HEK293 (cell line): ENCODE measurements around the gene NUMBL.

Experiments used
- BCL11A ChIP-seq: fragments of 450-650 bp; formaldehyde crosslinking; IDR thresholded peaks from 2 replicates; pipeline ENCODE4 v1.5.1; 2016; ENCODE audit warnings: low read depth, missing biosample characterization, missing genetic modification characterization
- BCL11B ChIP-seq: fragments of 450-650 bp; formaldehyde crosslinking; IDR thresholded peaks from 2 replicates; pipeline ENCODE4 v1.5.1; 2016; ENCODE audit warnings: low read depth, missing biosample characterization, missing genetic modification characterization
- HIC1 ChIP-seq: fragments of 450-650 bp; formaldehyde crosslinking; IDR thresholded peaks from 2 replicates; pipeline ENCODE4 v1.5.1; 2016; ENCODE audit warnings: missing biosample characterization, missing genetic modification characterization
- HOXA7 ChIP-seq: sonication (generic); formaldehyde crosslinking; IDR thresholded peaks from 2 replicates; pipeline ENCODE4 v1.8.1; 2022; ENCODE audit warnings: missing genetic modification reagents, borderline replicate concordance
- KLF16 ChIP-seq: fragments of 450-650 bp; formaldehyde crosslinking; IDR thresholded peaks from 2 replicates; pipeline ENCODE4 v1.5.1; 2017; ENCODE audit warnings: missing biosample characterization, missing genetic modification characterization
- KLF7 ChIP-seq: fragments of 450-650 bp; formaldehyde crosslinking; IDR thresholded peaks from 2 replicates; pipeline ENCODE4 v1.5.1; 2016; ENCODE audit warnings: missing biosample characterization, missing genetic modification characterization, borderline replicate concordance
- KLF9 ChIP-seq: fragments of 450-650 bp; formaldehyde crosslinking; IDR thresholded peaks from 2 replicates; pipeline ENCODE4 v1.5.1; 2016; ENCODE audit warnings: missing biosample characterization, missing genetic modification characterization, low read depth
- MZF1 ChIP-seq: fragments of 450-650 bp; formaldehyde crosslinking; IDR thresholded peaks from 2 replicates; pipeline ENCODE4 v1.5.1; 2017; ENCODE audit warnings: missing biosample characterization, missing genetic modification characterization, borderline replicate concordance
- SP2 ChIP-seq: fragments of 450-650 bp; formaldehyde crosslinking; IDR thresholded peaks from 2 replicates; pipeline ENCODE4 v1.5.1; 2016; ENCODE audit warnings: missing biosample characterization, missing genetic modification characterization
- SP3 ChIP-seq: fragments of 450-650 bp; formaldehyde crosslinking; IDR thresholded peaks from 2 replicates; pipeline ENCODE4 v1.5.1; 2016; ENCODE audit warnings: missing biosample characterization, missing genetic modification characterization
- TCF7L2 ChIP-seq: IDR thresholded peaks from 2 replicates; pipeline ENCODE4 v1.6.1; 2011; ENCODE audit warnings: low read depth, mild to moderate bottlenecking, inconsistent platforms, low read length, moderate library complexity, borderline replicate concordance
- ZFP69B ChIP-seq: fragments of 450-650 bp; formaldehyde crosslinking; IDR thresholded peaks from 2 replicates; pipeline ENCODE4 v1.5.1; 2016; ENCODE audit warnings: missing biosample characterization, missing genetic modification characterization
- ZNF10 ChIP-seq: fragments of 450-650 bp; formaldehyde crosslinking; IDR thresholded peaks from 2 replicates; pipeline ENCODE4 v1.5.1; 2017; ENCODE audit warnings: missing biosample characterization, missing genetic modification characterization
- ZNF146 ChIP-seq: fragments of 450-650 bp; formaldehyde crosslinking; IDR thresholded peaks from 2 replicates; pipeline ENCODE4 v1.5.1; 2016; ENCODE audit warnings: missing biosample characterization, missing genetic modification characterization
- ZNF155 ChIP-seq: fragments of 450-650 bp; formaldehyde crosslinking; IDR thresholded peaks from 2 replicates; pipeline ENCODE4 v1.5.1; 2016; ENCODE audit warnings: missing biosample characterization, missing genetic modification characterization
- ZNF18 ChIP-seq: fragments of 450-650 bp; formaldehyde crosslinking; IDR thresholded peaks from 2 replicates; pipeline ENCODE4 v1.5.1; 2016; ENCODE audit warnings: missing biosample characterization, missing genetic modification characterization
- ZNF19 ChIP-seq: fragments of 450-650 bp; formaldehyde crosslinking; IDR thresholded peaks from 2 replicates; pipeline ENCODE4; 2016; ENCODE audit warnings: missing biosample characterization, missing genetic modification characterization, low read depth
- ZNF221 ChIP-seq: fragments of 450-650 bp; formaldehyde crosslinking; IDR thresholded peaks from 2 replicates; pipeline ENCODE4 v1.5.1; 2017; ENCODE audit warnings: missing biosample characterization, missing genetic modification characterization, borderline replicate concordance
- ZNF302 ChIP-seq: fragments of 450-650 bp; formaldehyde crosslinking; IDR thresholded peaks from 2 replicates; pipeline ENCODE4 v1.5.1; 2016; ENCODE audit warnings: missing biosample characterization, missing genetic modification characterization, low read depth
- ZNF366 ChIP-seq: fragments of 450-650 bp; formaldehyde crosslinking; conservative IDR thresholded peaks from 2 replicates; pipeline ENCODE4 v1.5.1; 2016; ENCODE audit warnings: missing biosample characterization, missing genetic modification characterization
- ZNF391 ChIP-seq: fragments of 450-650 bp; formaldehyde crosslinking; IDR thresholded peaks from 2 replicates; pipeline ENCODE4 v1.5.1; 2016; ENCODE audit warnings: low read depth, missing biosample characterization, missing genetic modification characterization, borderline replicate concordance
- ZNF398 ChIP-seq: fragments of 450-650 bp; formaldehyde crosslinking; IDR thresholded peaks from 2 replicates; pipeline ENCODE4 v1.5.1; 2017; ENCODE audit warnings: missing biosample characterization, missing genetic modification characterization
- ZNF501 ChIP-seq: fragments of 450-650 bp; formaldehyde crosslinking; IDR thresholded peaks from 2 replicates; pipeline ENCODE4 v1.5.1; 2016; ENCODE audit warnings: missing biosample characterization, missing genetic modification characterization
- ZNF548 ChIP-seq: fragments of 450-650 bp; formaldehyde crosslinking; IDR thresholded peaks from 2 replicates; pipeline ENCODE4 v1.5.1; 2016; ENCODE audit warnings: missing biosample characterization, missing genetic modification characterization
- ZNF555 ChIP-seq: fragments of 450-650 bp; formaldehyde crosslinking; conservative IDR thresholded peaks from 2 replicates; pipeline ENCODE4 v1.5.1; 2017; ENCODE audit warnings: missing biosample characterization, mild to moderate bottlenecking, missing genetic modification characterization, inconsistent platforms
- ZNF600 ChIP-seq: fragments of 450-650 bp; formaldehyde crosslinking; IDR thresholded peaks from 2 replicates; pipeline ENCODE4 v1.5.1; 2016; ENCODE audit warnings: missing biosample characterization, missing genetic modification characterization
- ZNF660 ChIP-seq: fragments of 450-650 bp; IDR thresholded peaks from 2 replicates; pipeline ENCODE4 v1.5.1; 2018; ENCODE audit warnings: missing biosample characterization, mild to moderate bottlenecking, missing genetic modification characterization
- ZNF707 ChIP-seq: fragments of 450-650 bp; formaldehyde crosslinking; IDR thresholded peaks from 2 replicates; pipeline ENCODE4 v1.5.1; 2016; ENCODE audit warnings: missing biosample characterization, missing genetic modification characterization
- ZNF76 ChIP-seq: fragments of 450-650 bp; formaldehyde crosslinking; IDR thresholded peaks from 2 replicates; pipeline ENCODE4; 2016; ENCODE audit warnings: low read depth, missing biosample characterization, missing genetic modification characterization, borderline replicate concordance
- ZSCAN16 ChIP-seq: fragments of 450-650 bp; formaldehyde crosslinking; IDR thresholded peaks from 2 replicates; pipeline ENCODE4 v1.5.1; 2016; ENCODE audit warnings: missing biosample characterization, missing genetic modification characterization
- ZSCAN30 ChIP-seq: fragments of 450-650 bp; IDR thresholded peaks from 2 replicates; pipeline ENCODE4 v1.5.1; 2018; ENCODE audit warnings: missing biosample characterization, mild to moderate bottlenecking, missing genetic modification characterization, moderate library complexity
- ZXDB ChIP-seq: fragments of 450-650 bp; formaldehyde crosslinking; IDR thresholded peaks from 2 replicates; pipeline ENCODE4 v1.5.1; 2016; ENCODE audit warnings: missing biosample characterization, missing genetic modification characterization
- TF ChIP-seq, protein P1 (sequence below): fragments of 450-650 bp; formaldehyde crosslinking; IDR thresholded peaks from 2 replicates; pipeline ENCODE4 v1.5.1; 2017; ENCODE audit warnings: missing biosample characterization, missing genetic modification characterization

Gene NUMBL

DNA sequence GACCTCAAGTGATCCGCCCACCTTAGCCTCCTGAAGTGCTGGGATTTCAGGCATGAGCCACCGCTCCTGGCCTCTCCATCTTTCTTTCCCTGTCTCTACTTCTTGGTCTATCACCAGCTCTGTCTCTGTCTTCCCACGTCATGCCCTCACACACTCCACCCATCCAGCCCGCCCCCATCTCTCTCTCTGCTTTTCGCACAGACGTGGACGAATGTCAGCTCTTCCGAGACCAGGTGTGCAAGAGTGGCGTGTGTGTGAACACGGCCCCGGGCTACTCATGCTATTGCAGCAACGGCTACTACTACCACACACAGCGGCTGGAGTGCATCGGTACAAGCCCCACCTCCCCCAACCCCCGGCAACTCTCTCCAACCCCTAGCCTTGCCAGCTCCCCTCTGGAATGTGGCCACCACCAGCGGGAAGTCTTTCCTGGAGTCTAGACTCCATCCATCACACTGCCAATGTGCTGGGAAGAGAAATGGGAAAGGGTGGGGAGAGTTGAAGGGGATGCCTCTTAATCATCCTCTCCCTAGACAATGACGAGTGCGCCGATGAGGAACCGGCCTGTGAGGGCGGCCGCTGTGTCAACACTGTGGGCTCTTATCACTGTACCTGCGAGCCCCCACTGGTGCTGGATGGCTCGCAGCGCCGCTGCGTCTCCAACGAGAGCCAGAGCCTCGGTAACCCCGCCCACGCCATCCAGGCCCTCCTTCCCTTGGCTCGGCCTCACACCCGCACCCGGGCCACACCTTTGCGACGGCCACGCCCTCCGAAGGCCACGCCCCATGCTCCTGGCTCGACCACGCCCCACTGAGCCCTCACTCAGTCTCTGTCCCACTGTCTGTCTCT is 66.8 kb downstream of the NUMBL start (continued):
- TF ChIP-seq ZNF548 (tag by site-specific recombination), result no peak
- TF ChIP-seq BCL11A (tag by site-specific recombination), result peak; percentile 63; the same call in 1 of the 2 replicates
- TF ChIP-seq ZNF221 (tag by site-specific recombination), result no peak
- peak; percentile 84 for TF ChIP-seq ZNF10 (tag by site-specific recombination)
- TF ChIP-seq ZNF501, result peak; percentile 96
- peak; percentile 77; the same call in 1 of the 2 replicates for TF ChIP-seq ZNF391 (tag by site-specific recombination)
- peak; percentile 58; the same call in 1 of the 2 replicates for TF ChIP-seq MZF1 (tag by site-specific recombination)
- TF ChIP-seq ZNF398 (tag by site-specific recombination), result peak; percentile 87
- TF ChIP-seq ZNF555 (tag by site-specific recombination), result no peak
- TF ChIP-seq SP3, result peak; percentile 92
- peak; percentile 56; the same call in 1 of the 2 replicates for TF ChIP-seq ZNF18 (tag by site-specific recombination)
- peak; percentile 95 for TF ChIP-seq HIC1
- TF ChIP-seq ZNF660, result no peak; the same call in 1 of the 2 replicates
- peak; percentile 81; the same call in 1 of the 2 replicates for TF ChIP-seq KLF7 (tag by site-specific recombination)
- no peak for TF ChIP-seq HOXA7
- TF ChIP-seq KLF16, result peak; percentile 62
- no peak for TF ChIP-seq ZNF76 (tag by site-specific recombination)
- TF ChIP-seq BCL11B (tag by site-specific recombination), result no peak; the same call in 1 of the 2 replicates
- no peak for TF ChIP-seq ZNF155 (tag by site-specific recombination)
- peak; percentile 87 for TF ChIP-seq ZXDB (tag by site-specific recombination)
- TF ChIP-seq, protein P1, sequence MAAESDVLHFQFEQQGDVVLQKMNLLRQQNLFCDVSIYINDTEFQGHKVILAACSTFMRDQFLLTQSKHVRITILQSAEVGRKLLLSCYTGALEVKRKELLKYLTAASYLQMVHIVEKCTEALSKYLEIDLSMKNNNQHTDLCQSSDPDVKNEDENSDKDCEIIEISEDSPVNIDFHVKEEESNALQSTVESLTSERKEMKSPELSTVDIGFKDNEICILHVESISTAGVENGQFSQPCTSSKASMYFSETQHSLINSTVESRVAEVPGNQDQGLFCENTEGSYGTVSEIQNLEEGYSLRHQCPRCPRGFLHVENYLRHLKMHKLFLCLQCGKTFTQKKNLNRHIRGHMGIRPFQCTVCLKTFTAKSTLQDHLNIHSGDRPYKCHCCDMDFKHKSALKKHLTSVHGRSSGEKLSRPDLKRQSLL (tag by site-specific recombination), result peak; percentile 76; the same call in 1 of the 2 replicates
- no peak for TF ChIP-seq ZNF302 (tag by site-specific recombination)
- no peak for TF ChIP-seq ZSCAN16
- TF ChIP-seq TCF7L2, result no peak
- TF ChIP-seq ZNF146, result no peak
- TF ChIP-seq ZNF600 (tag by site-specific recombination), result peak; percentile 99
- peak; percentile 92 for TF ChIP-seq ZSCAN30 (tag by site-specific recombination)
- no peak for TF ChIP-seq ZNF19 (tag by site-specific recombination)
- peak; percentile 72 for TF ChIP-seq ZFP69B (tag by site-specific recombination)
- TF ChIP-seq KLF9, result peak; percentile 100
- no peak for TF ChIP-seq ZNF707
- TF ChIP-seq ZNF366 (tag by site-specific recombination), result peak; percentile 92
- TF ChIP-seq SP2 (tag by site-specific recombination), result peak; percentile 93
